Liver (tissue), 9 donors: ENCODE results near the gene LIPG. TPM values are rescaled to one million over a fixed set of nuclear protein-coding genes. Genes with fewer than 3 reads are reported as not detected.

Experiments used
- DNase-seq: peaks from one replicate; pipeline ENCODE4 v3.0.0-alpha.2; 2017; ENCODE audit warnings: low spot score
- H3K27ac ChIP-seq, 2 donors: one replicate each; pipeline ENCODE4 v1.7.0; 2013; ENCODE audit warnings: inconsistent platforms in 2 of 2, low read length in 2 of 2, control low read depth in 1 of 2, low read depth in 1 of 2, mild to moderate bottlenecking in 1 of 2
- H3K27me3 ChIP-seq, 4 donors: one replicate each; pipeline versions ENCODE4 v1.6.1 to v1.7.0; 2013; ENCODE audit warnings: low read length in 3 of 4, inconsistent platforms in 1 of 4, mild to moderate bottlenecking in 1 of 4, moderate library complexity in 1 of 4; ENCODE audit not compliant: control insufficient read depth in 4 of 4, insufficient read depth in 4 of 4
- H3K36me3 ChIP-seq, 4 donors: one replicate each; pipeline versions ENCODE4 v1.6.1 to v1.7.0; 2013; ENCODE audit warnings: low read length in 3 of 4, mild to moderate bottlenecking in 3 of 4, low read depth in 1 of 4, moderate library complexity in 1 of 4; ENCODE audit not compliant: control insufficient read depth in 4 of 4, insufficient read depth in 3 of 4
- H3K4me1 ChIP-seq, 4 donors: one replicate each; pipeline versions ENCODE4 v1.6.1 to v1.7.0; 2013; ENCODE audit warnings: low read length in 3 of 4, mild to moderate bottlenecking in 3 of 4, moderate library complexity in 1 of 4; ENCODE audit not compliant: control insufficient read depth in 4 of 4, insufficient read depth in 4 of 4
- H3K4me3 ChIP-seq, 3 donors: one replicate each; pipeline versions ENCODE4 v1.6.1 to v1.7.0; 2013; ENCODE audit warnings: low read length in 3 of 3, control low read depth in 1 of 3, low read depth in 1 of 3, mild to moderate bottlenecking in 1 of 3
- H3K9ac ChIP-seq, 2 donors: one replicate each; pipeline ENCODE4 v1.7.0; 2013; ENCODE audit warnings: low read length in 2 of 2, mild to moderate bottlenecking in 2 of 2, moderate library complexity in 2 of 2, control low read depth in 1 of 2, low read depth in 1 of 2
- H3K9me3 ChIP-seq, 4 donors: one replicate each; pipeline versions ENCODE4 v1.6.1 to v1.7.0; 2013; ENCODE audit warnings: low read length in 3 of 4; ENCODE audit not compliant: control insufficient read depth in 4 of 4
- EGR1 ChIP-seq, 2 donors: IDR thresholded peaks; 2 replicates each; pipeline ENCODE4 v1.6.1; 2016 to 2018; ENCODE audit warnings: antibody characterized with exemption in 2 of 2, low read depth in 2 of 2
- FOXA2 ChIP-seq: IDR thresholded peaks from 2 replicates; pipeline ENCODE4 v1.6.1; 2016; ENCODE audit warnings: antibody characterized with exemption
- GABPA ChIP-seq, 2 donors: IDR thresholded peaks in 1 of 2; conservative IDR thresholded peaks in 1 of 2; 2 replicates each; pipeline ENCODE4 v1.6.1; 2016; ENCODE audit warnings: antibody characterized with exemption in 2 of 2, mild to moderate bottlenecking in 1 of 2, moderate library complexity in 1 of 2
- HNF4A ChIP-seq, 2 donors: conservative IDR thresholded peaks; 2 replicates each; pipeline ENCODE4 v1.6.1; 2016; ENCODE audit warnings: antibody characterized with exemption in 2 of 2, mild to moderate bottlenecking in 2 of 2
- HNF4G ChIP-seq: IDR thresholded peaks from 2 replicates; pipeline ENCODE4 v1.6.1; 2016; ENCODE audit warnings: antibody characterized with exemption
- JUND ChIP-seq, 2 donors: IDR thresholded peaks; 2 replicates each; pipeline ENCODE4 v1.6.1; 2016; ENCODE audit warnings: antibody characterized with exemption in 2 of 2
- NR2F2 ChIP-seq: IDR thresholded peaks from 2 replicates; pipeline ENCODE4 v1.6.1; 2016; ENCODE audit warnings: antibody characterized with exemption
- RAD21 ChIP-seq, 2 donors: IDR thresholded peaks; 2 replicates each; pipeline ENCODE4 v1.6.1; 2016; ENCODE audit warnings: antibody characterized with exemption in 2 of 2, mild to moderate bottlenecking in 2 of 2
- RXRA ChIP-seq, 2 donors: IDR thresholded peaks; 2 replicates each; pipeline ENCODE4 v1.6.1; 2017 to 2018; ENCODE audit warnings: antibody characterized with exemption in 2 of 2, mild to moderate bottlenecking in 1 of 2
- SP1 ChIP-seq: IDR thresholded peaks from 2 replicates; pipeline ENCODE4 v1.6.1; 2018; ENCODE audit warnings: antibody characterized with exemption, mild to moderate bottlenecking
- TAF1 ChIP-seq: conservative IDR thresholded peaks from 2 replicates; pipeline ENCODE4 v1.6.1; 2016; ENCODE audit warnings: antibody characterized with exemption, mild to moderate bottlenecking
- YY1 ChIP-seq: IDR thresholded peaks from 2 replicates; pipeline ENCODE4 v1.6.1; 2016; ENCODE audit warnings: antibody characterized with exemption, mild to moderate bottlenecking
- WGBS: extraction: QIAGEN DNeasy Blood & Tissue Kit; methylation state at CpG from one replicate; pipeline ENCODE4 v1.1.7; 2013; 5-methylcytosine and 5-hydroxymethylcytosine counted together
- polyA plus RNA-seq, 2 donors: library from polyadenylated mRNA; stranded (reverse) in 1 of 2; unstranded in 1 of 2; fragments of 200-250 nt in 1 of 2; fragments of >200 nt in 1 of 2; fragmentation: Nextera tagmentation in 1 of 2; extraction: Ambion mirVana in 1 of 2; gene quantifications; one replicate each; pipeline versions ENCODE4 v1.2.1 to v1.2.3, GENCODE V29; 2013 to 2015
- total RNA-seq, 2 donors: library from RNA; depleted of rRNA; stranded (reverse); fragments of >200 nt; gene quantifications; one replicate each; pipeline ENCODE4 v1.2.3, GENCODE V29; 2014
- TF ChIP-seq, protein P1 (sequence below): IDR thresholded peaks from 2 replicates; pipeline ENCODE4 v1.6.1; 2016; ENCODE audit warnings: antibody characterized with exemption, mild to moderate bottlenecking
- TF ChIP-seq, protein P2 (sequence below): IDR thresholded peaks from 2 replicates; pipeline ENCODE4 v1.6.1; 2016; ENCODE audit warnings: antibody characterized with exemption
- TF ChIP-seq, protein P3 (sequence below): IDR thresholded peaks from 2 replicates; pipeline ENCODE4 v1.6.1; 2016; ENCODE audit warnings: antibody characterized with exemption
- TF ChIP-seq, protein P4 (sequence below): fragments of 150-350 bp; IDR thresholded peaks from 2 replicates; pipeline ENCODE4 v1.5.1; 2017; ENCODE audit warnings: improper control_type of control experiment, low read depth, low read length; ENCODE audit not compliant: missing input control
- TF ChIP-seq, protein P5 (sequence below): IDR thresholded peaks from 2 replicates; pipeline ENCODE4 v1.6.1; 2016; ENCODE audit warnings: antibody characterized with exemption
- donor health status: healthy.
- donor health status: healthy.
- donor health status: healthy.
- donor health status: healthy.
- donor health status: healthy.

The LIPG gene
- total and polyA plus RNA-seq, 4 donors = 2.8 to 150 (median 39.7) TPM

DNA sequence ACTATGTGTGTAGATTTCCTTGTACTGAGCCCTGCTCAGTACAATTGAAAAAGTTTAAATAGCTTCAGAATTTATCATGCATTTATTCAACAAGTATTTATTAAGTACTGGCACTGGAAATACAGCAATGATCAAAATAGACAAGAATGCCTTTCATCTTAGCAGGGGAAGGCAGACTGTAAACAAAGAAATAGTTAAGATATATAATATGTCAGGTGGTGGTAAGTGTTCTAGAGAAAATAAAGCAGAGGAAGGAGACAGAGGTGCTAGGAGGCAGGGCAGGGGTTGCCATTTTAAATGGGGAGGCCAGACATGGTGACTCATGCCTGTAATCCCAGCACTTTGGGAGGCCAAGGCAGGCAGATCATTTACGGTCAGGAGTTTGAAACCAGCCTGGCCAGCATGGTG, 13.6 kb upstream of the LIPG start:
- Histone ChIP-seq H3K4me3 (no peak overlapping the region), H3K27me3 (no peaks in the 10 kb centered on the region), H3K36me3 (no peaks in the 10 kb centered on the region), H3K9me3 (no peaks in the 10 kb centered on the region), H3K4me1 (no peaks in the 10 kb centered on the region), H3K27ac (no peak overlapping the region), H3K9ac (no peak overlapping the region)
- no peak for DNase-seq
- 88% methylated on average over 1 of the region's 1 CpG for WGBS
- no peak for TF ChIP-seq JUND (IDR thresholded peaks at IDR 0.05)
- no peak for TF ChIP-seq HNF4G
- no peak for TF ChIP-seq FOXA2
- TF ChIP-seq RXRA (IDR thresholded peaks at IDR 0.05) = no peak
- TF ChIP-seq, protein P1, sequence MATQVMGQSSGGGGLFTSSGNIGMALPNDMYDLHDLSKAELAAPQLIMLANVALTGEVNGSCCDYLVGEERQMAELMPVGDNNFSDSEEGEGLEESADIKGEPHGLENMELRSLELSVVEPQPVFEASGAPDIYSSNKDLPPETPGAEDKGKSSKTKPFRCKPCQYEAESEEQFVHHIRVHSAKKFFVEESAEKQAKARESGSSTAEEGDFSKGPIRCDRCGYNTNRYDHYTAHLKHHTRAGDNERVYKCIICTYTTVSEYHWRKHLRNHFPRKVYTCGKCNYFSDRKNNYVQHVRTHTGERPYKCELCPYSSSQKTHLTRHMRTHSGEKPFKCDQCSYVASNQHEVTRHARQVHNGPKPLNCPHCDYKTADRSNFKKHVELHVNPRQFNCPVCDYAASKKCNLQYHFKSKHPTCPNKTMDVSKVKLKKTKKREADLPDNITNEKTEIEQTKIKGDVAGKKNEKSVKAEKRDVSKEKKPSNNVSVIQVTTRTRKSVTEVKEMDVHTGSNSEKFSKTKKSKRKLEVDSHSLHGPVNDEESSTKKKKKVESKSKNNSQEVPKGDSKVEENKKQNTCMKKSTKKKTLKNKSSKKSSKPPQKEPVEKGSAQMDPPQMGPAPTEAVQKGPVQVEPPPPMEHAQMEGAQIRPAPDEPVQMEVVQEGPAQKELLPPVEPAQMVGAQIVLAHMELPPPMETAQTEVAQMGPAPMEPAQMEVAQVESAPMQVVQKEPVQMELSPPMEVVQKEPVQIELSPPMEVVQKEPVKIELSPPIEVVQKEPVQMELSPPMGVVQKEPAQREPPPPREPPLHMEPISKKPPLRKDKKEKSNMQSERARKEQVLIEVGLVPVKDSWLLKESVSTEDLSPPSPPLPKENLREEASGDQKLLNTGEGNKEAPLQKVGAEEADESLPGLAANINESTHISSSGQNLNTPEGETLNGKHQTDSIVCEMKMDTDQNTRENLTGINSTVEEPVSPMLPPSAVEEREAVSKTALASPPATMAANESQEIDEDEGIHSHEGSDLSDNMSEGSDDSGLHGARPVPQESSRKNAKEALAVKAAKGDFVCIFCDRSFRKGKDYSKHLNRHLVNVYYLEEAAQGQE = no peak

DNA sequence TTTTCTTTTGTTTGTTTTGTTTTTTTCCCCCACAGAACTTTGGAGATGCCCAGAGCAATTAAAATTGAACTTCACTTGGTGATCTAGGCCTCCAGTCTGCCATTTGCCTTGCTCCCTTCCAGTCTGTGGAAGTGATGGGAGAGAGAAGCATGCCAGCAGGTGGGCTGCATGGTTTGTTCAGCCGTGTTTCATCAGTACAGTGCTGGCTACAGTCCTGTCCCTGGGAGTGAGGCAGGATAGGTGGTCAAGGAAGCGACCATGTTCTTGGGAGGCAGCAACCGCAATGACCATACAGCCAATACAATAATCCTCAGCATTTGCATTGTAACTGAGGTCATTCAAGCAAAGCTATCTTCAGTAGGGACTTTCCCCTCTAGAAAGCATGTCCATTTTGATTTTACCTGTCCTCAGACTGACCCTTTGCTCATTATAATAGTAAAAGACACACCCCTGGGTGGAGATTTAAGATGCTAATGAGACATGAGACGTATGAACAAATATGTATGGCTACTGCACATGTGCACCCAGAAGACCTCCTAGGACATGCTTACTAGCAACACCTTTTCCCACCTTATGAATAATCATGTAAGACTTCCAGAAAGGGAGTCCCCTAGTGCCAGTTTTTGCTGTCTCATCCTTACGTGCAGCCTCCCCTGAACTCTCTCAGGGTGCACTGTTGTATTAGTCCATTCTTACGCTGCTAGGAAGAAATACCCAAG, 11.1 kb upstream of the LIPG start:
- Histone ChIP-seq H3K27me3 (no peaks in the 10 kb centered on the region), H3K9ac (no peak overlapping the region), H3K4me3 (no peak overlapping the region), H3K27ac (no peak overlapping the region), H3K36me3 (no peaks in the 10 kb centered on the region), H3K9me3 (no peaks in the 10 kb centered on the region), H3K4me1 (no peaks in the 10 kb centered on the region)
- TF ChIP-seq FOXA2 = no peak
- TF ChIP-seq TAF1 = no peak
- TF ChIP-seq, protein P2, sequence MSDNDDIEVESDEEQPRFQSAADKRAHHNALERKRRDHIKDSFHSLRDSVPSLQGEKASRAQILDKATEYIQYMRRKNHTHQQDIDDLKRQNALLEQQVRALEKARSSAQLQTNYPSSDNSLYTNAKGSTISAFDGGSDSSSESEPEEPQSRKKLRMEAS = no peak
- TF ChIP-seq YY1 = no peak
- no peak for TF ChIP-seq RAD21 (IDR thresholded peaks at IDR 0.05)
- TF ChIP-seq JUND (IDR thresholded peaks at IDR 0.05) = no peak
- TF ChIP-seq, protein P3, sequence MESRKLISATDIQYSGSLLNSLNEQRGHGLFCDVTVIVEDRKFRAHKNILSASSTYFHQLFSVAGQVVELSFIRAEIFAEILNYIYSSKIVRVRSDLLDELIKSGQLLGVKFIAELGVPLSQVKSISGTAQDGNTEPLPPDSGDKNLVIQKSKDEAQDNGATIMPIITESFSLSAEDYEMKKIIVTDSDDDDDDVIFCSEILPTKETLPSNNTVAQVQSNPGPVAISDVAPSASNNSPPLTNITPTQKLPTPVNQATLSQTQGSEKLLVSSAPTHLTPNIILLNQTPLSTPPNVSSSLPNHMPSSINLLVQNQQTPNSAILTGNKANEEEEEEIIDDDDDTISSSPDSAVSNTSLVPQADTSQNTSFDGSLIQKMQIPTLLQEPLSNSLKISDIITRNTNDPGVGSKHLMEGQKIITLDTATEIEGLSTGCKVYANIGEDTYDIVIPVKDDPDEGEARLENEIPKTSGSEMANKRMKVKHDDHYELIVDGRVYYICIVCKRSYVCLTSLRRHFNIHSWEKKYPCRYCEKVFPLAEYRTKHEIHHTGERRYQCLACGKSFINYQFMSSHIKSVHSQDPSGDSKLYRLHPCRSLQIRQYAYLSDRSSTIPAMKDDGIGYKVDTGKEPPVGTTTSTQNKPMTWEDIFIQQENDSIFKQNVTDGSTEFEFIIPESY = no peak
- TF ChIP-seq GABPA (IDR thresholded peaks at IDR 0.05 in 1 of 2, conservative IDR thresholded peaks at IDR 0.05 in 1 of 2) = no peak
- TF ChIP-seq HNF4G = no peak
- no peak for TF ChIP-seq SP1
- TF ChIP-seq, protein P4, sequence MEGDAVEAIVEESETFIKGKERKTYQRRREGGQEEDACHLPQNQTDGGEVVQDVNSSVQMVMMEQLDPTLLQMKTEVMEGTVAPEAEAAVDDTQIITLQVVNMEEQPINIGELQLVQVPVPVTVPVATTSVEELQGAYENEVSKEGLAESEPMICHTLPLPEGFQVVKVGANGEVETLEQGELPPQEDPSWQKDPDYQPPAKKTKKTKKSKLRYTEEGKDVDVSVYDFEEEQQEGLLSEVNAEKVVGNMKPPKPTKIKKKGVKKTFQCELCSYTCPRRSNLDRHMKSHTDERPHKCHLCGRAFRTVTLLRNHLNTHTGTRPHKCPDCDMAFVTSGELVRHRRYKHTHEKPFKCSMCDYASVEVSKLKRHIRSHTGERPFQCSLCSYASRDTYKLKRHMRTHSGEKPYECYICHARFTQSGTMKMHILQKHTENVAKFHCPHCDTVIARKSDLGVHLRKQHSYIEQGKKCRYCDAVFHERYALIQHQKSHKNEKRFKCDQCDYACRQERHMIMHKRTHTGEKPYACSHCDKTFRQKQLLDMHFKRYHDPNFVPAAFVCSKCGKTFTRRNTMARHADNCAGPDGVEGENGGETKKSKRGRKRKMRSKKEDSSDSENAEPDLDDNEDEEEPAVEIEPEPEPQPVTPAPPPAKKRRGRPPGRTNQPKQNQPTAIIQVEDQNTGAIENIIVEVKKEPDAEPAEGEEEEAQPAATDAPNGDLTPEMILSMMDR = no peak
- no peak for TF ChIP-seq RXRA (IDR thresholded peaks at IDR 0.05)
- TF ChIP-seq HNF4A (conservative IDR thresholded peaks at IDR 0.05) = no peak
- TF ChIP-seq, protein P1 = no peak
- TF ChIP-seq EGR1 (IDR thresholded peaks at IDR 0.05; ENCODE audit: low read depth in 2 of 2) = no peak
- no peak for TF ChIP-seq NR2F2
- TF ChIP-seq, protein P5, sequence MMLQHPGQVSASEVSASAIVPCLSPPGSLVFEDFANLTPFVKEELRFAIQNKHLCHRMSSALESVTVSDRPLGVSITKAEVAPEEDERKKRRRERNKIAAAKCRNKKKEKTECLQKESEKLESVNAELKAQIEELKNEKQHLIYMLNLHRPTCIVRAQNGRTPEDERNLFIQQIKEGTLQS = no peak
- WGBS = 93% methylated on average over 6 of the region's 6 CpGs
- DNase-seq = no peak
